Neural cell (in vitro differentiated cells): ENCODE measurements around the gene WFDC1. TPM values are rescaled to one million over a fixed set of nuclear protein-coding genes. Genes with fewer than 3 reads are reported as not detected.

Experiments
- H2AFZ ChIP-seq: fragments of 200-600, 300-800 bp; sonication (generic), shearing (Covaris generic); 2 replicates; pipeline ENCODE4 v1.6.0; 2014; ENCODE audit warnings: low read depth, mild to moderate bottlenecking, antibody characterized with exemption, low read length, moderate library complexity
- H3F3A ChIP-seq: fragments of 200-600 bp; shearing (Covaris generic); 2 replicates; pipeline ENCODE4 v1.6.1; 2016; ENCODE audit warnings: mild to moderate bottlenecking, moderate library complexity, mixed read lengths, antibody characterized with exemption, low read length; ENCODE audit not compliant: insufficient read depth, poor library complexity, severe bottlenecking
- H3K27ac ChIP-seq: fragments of 200-600, 300-800 bp; sonication (generic), shearing (Covaris generic); 2 replicates; pipeline ENCODE4 v1.5.1; 2014; ENCODE audit warnings: mild to moderate bottlenecking, low read length, moderate library complexity
- H3K27me3 ChIP-seq: fragments of 300-800, 200-600 bp; sonication (generic), shearing (Covaris generic); 2 replicates; pipeline ENCODE4 v1.6.0; 2014; ENCODE audit warnings: mild to moderate bottlenecking, low read depth, low read length, moderate library complexity; ENCODE audit not compliant: insufficient read depth
- H3K36me3 ChIP-seq: fragments of 300-800, 200-600 bp; sonication (generic), shearing (Covaris generic); 2 replicates; pipeline ENCODE4 v1.5.1; 2014; ENCODE audit warnings: mild to moderate bottlenecking, antibody characterized with exemption, low read length, moderate library complexity; ENCODE audit not compliant: insufficient read depth
- H3K4me2 ChIP-seq: fragments of 300-800, 200-600 bp; sonication (generic), shearing (Covaris generic); 2 replicates; pipeline ENCODE4 v1.6.0; 2014; ENCODE audit warnings: mild to moderate bottlenecking, low read length
- H3K4me3 ChIP-seq: fragments of 300-800, 200-600 bp; sonication (generic), shearing (Covaris generic); 2 replicates; pipeline ENCODE4 v1.5.1; 2014; ENCODE audit warnings: mild to moderate bottlenecking, low read length, moderate library complexity
- H3K79me2 ChIP-seq: fragments of 200-600 bp; shearing (Covaris generic); replicated peaks from 2 replicates; pipeline ENCODE4 v1.6.0; 2014; ENCODE audit warnings: mild to moderate bottlenecking, low read length, moderate library complexity; ENCODE audit not compliant: insufficient read depth
- H3K9ac ChIP-seq: fragments of 300-800, 200-600 bp; sonication (generic), shearing (Covaris generic); 2 replicates; pipeline ENCODE4 v1.6.1; 2016; ENCODE audit warnings: mild to moderate bottlenecking, low read length, mixed read lengths
- H3K9me2 ChIP-seq: fragments of 200-600 bp; shearing (Covaris generic); 2 replicates; pipeline ENCODE4 v1.6.1; 2016; ENCODE audit warnings: mild to moderate bottlenecking, low read length, mixed read lengths; ENCODE audit not compliant: insufficient read depth
- H3K9me3 ChIP-seq: fragments of 200-600, 300-800 bp; sonication (generic), shearing (Covaris generic); 2 replicates; pipeline ENCODE4 v1.6.1; 2016; ENCODE audit warnings: mild to moderate bottlenecking, mixed run types, low read length, moderate library complexity, mixed read lengths
- H4K20me1 ChIP-seq: fragments of 200-600 bp; shearing (Covaris generic); 2 replicates; pipeline ENCODE4 v1.6.1; 2016; ENCODE audit warnings: mild to moderate bottlenecking, mixed run types; ENCODE audit not compliant: insufficient read depth
- EP300 ChIP-seq: fragments of 450-650 bp; conservative IDR thresholded peaks from 2 replicates; pipeline ENCODE4 v1.6.1; 2014; ENCODE audit warnings: antibody characterized with exemption, mild to moderate bottlenecking, moderate library complexity; ENCODE audit not compliant: poor library complexity, severe bottlenecking
- EZH2 ChIP-seq: fragments of 200-600, 300-800 bp; shearing (Covaris generic), sonication (generic); IDR thresholded peaks from 2 replicates; pipeline ENCODE4 v1.6.1; 2014; ENCODE audit warnings: antibody characterized with exemption, low read length, borderline replicate concordance, mild to moderate bottlenecking; ENCODE audit not compliant: insufficient read depth, poor library complexity, severe bottlenecking
- MXI1 ChIP-seq: fragments of 450-650 bp; conservative IDR thresholded peaks from 2 replicates; pipeline ENCODE4 v1.6.1; 2014; ENCODE audit warnings: antibody characterized with exemption, mild to moderate bottlenecking; ENCODE audit not compliant: poor library complexity, severe bottlenecking
- POLR2AphosphoS5 ChIP-seq: IDR thresholded peaks from 2 replicates; pipeline ENCODE4 v1.6.1; 2012
- RAD21 ChIP-seq: fragments of 450-650 bp; conservative IDR thresholded peaks from 2 replicates; pipeline ENCODE4 v1.6.1; 2014; ENCODE audit warnings: antibody characterized with exemption, mild to moderate bottlenecking, moderate library complexity
- SMC3 ChIP-seq: fragments of 450-650 bp; conservative IDR thresholded peaks from 2 replicates; pipeline ENCODE4 v1.6.1; 2014; ENCODE audit warnings: antibody characterized with exemption, mild to moderate bottlenecking, moderate library complexity; ENCODE audit not compliant: poor library complexity
- TAF1 ChIP-seq: IDR thresholded peaks from 2 replicates; pipeline ENCODE4 v1.6.1; 2012; ENCODE audit warnings: low read depth
- polyA plus RNA-seq: library from polyadenylated mRNA; depleted of rRNA; stranded (reverse); fragments of >200 nt; gene quantifications from 2 replicates; pipeline ENCODE4 v1.2.3, GENCODE V29; 2014
- TF ChIP-seq, protein P1 (sequence below): IDR thresholded peaks from 2 replicates; pipeline ENCODE4 v1.6.1; 2012; ENCODE audit warnings: borderline replicate concordance
- TF ChIP-seq, protein P2 (sequence below): fragments of 450-650 bp; IDR thresholded peaks from 2 replicates; pipeline ENCODE4 v1.5.1; 2014; ENCODE audit warnings: antibody characterized with exemption, mild to moderate bottlenecking, moderate library complexity; ENCODE audit not compliant: poor library complexity, severe bottlenecking

WFDC1 gene
- polyA plus RNA-seq, 1 donor from 2014 or later, result not detected

GRCh38 chr16:84299734-84300440 is 5.2 kb downstream of the WFDC1 start:
- no peaks in the 10 kb centered on the region for H3F3A ChIP-seq
- no peak overlapping the region for H3K9ac ChIP-seq
- no peaks in the 10 kb centered on the region for H3K9me2 ChIP-seq
- no peaks in the 10 kb centered on the region for H3K36me3 ChIP-seq
- H3K4me3 ChIP-seq, result no peak overlapping the region
- no peak for TF ChIP-seq SMC3
- no peak for TF ChIP-seq MXI1
- TF ChIP-seq POLR2AphosphoS5, result no peak
- no peak for TF ChIP-seq RAD21
- no peak for TF ChIP-seq TAF1
- TF ChIP-seq, protein P1, sequence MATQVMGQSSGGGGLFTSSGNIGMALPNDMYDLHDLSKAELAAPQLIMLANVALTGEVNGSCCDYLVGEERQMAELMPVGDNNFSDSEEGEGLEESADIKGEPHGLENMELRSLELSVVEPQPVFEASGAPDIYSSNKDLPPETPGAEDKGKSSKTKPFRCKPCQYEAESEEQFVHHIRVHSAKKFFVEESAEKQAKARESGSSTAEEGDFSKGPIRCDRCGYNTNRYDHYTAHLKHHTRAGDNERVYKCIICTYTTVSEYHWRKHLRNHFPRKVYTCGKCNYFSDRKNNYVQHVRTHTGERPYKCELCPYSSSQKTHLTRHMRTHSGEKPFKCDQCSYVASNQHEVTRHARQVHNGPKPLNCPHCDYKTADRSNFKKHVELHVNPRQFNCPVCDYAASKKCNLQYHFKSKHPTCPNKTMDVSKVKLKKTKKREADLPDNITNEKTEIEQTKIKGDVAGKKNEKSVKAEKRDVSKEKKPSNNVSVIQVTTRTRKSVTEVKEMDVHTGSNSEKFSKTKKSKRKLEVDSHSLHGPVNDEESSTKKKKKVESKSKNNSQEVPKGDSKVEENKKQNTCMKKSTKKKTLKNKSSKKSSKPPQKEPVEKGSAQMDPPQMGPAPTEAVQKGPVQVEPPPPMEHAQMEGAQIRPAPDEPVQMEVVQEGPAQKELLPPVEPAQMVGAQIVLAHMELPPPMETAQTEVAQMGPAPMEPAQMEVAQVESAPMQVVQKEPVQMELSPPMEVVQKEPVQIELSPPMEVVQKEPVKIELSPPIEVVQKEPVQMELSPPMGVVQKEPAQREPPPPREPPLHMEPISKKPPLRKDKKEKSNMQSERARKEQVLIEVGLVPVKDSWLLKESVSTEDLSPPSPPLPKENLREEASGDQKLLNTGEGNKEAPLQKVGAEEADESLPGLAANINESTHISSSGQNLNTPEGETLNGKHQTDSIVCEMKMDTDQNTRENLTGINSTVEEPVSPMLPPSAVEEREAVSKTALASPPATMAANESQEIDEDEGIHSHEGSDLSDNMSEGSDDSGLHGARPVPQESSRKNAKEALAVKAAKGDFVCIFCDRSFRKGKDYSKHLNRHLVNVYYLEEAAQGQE, result no peak
- TF ChIP-seq, protein P2, sequence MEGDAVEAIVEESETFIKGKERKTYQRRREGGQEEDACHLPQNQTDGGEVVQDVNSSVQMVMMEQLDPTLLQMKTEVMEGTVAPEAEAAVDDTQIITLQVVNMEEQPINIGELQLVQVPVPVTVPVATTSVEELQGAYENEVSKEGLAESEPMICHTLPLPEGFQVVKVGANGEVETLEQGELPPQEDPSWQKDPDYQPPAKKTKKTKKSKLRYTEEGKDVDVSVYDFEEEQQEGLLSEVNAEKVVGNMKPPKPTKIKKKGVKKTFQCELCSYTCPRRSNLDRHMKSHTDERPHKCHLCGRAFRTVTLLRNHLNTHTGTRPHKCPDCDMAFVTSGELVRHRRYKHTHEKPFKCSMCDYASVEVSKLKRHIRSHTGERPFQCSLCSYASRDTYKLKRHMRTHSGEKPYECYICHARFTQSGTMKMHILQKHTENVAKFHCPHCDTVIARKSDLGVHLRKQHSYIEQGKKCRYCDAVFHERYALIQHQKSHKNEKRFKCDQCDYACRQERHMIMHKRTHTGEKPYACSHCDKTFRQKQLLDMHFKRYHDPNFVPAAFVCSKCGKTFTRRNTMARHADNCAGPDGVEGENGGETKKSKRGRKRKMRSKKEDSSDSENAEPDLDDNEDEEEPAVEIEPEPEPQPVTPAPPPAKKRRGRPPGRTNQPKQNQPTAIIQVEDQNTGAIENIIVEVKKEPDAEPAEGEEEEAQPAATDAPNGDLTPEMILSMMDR, result no peak
- no peak for TF ChIP-seq EZH2
- no peak for TF ChIP-seq EP300
- H3K9me3 ChIP-seq, result no peaks in the 10 kb centered on the region
- no peak overlapping the region for H3K4me2 ChIP-seq
- no peak overlapping the region for H2AFZ ChIP-seq
- H4K20me1 ChIP-seq, result no peaks in the 10 kb centered on the region
- no peaks in the 10 kb centered on the region for H3K27me3 ChIP-seq
- no peak overlapping the region for H3K27ac ChIP-seq
- no peaks in the 10 kb centered on the region for H3K79me2 ChIP-seq

DNA sequence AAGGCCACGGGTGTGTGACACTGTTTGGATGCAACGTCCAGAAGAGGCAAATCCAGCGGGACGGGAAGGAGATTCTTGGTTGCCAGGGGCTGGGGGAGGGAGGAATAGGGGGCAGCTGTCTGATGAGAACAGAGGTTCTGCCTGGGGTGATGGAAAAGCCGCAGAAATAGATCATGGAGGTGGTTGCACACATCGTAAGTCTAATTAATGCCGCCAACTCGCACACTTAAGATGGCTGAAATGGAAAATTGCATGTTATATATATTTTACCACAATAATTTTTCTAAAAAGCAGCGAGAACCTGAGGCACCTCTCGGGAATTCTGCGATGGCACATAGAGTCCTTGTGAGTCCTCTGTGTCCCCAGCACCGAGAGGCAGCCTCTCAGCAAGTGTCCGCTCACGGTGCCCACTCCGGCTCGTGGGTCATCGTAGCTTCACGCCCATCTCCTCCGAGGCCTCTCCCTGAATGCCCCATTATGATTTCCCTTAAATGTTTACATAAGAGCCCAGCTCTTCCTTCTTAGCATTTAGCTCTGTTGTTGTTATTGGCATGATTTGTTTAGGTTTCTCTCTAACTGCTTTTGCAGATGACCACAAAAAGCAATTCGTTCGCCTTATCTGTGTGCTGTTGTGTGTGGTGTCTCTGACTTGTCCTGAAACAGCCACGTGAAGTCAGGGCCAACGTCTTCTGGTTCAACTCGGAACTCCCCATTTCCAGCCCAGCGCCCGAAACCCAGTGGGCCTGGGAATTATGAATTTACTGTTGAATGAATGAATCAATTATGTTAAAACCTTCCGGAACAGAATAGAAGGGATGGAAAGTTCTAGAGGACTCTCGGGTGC is 7.7 kb downstream of the WFDC1 start:
- Histone ChIP-seq H3K79me2 (no peaks in the 10 kb centered on the region), H3K4me3 (no peak overlapping the region), H3K36me3 (no peaks in the 10 kb centered on the region), H2AFZ (no peak overlapping the region), H3F3A (no peaks in the 10 kb centered on the region), H3K9me3 (no peaks in the 10 kb centered on the region), H3K4me2 (no peak overlapping the region), H3K27me3 (no peaks in the 10 kb centered on the region), H3K9ac (no peak overlapping the region), H3K9me2 (no peaks in the 10 kb centered on the region), H4K20me1 (no peaks in the 10 kb centered on the region), H3K27ac (no peak overlapping the region)
- no peak for TF ChIP-seq RAD21
- TF ChIP-seq, protein P1, result no peak
- TF ChIP-seq TAF1, result no peak
- TF ChIP-seq MXI1, result no peak
- no peak for TF ChIP-seq SMC3
- no peak for TF ChIP-seq EP300
